ENCODE data around the gene MAMDC2. TPM values are rescaled to one million over a fixed set of nuclear protein-coding genes. Genes with fewer than 3 reads are reported as not detected.

Gene MAMDC2
- total RNA-seq, 3 donors from 2014 or later: 17.0 to 33.9 (median 18.7) TPM

DNA sequence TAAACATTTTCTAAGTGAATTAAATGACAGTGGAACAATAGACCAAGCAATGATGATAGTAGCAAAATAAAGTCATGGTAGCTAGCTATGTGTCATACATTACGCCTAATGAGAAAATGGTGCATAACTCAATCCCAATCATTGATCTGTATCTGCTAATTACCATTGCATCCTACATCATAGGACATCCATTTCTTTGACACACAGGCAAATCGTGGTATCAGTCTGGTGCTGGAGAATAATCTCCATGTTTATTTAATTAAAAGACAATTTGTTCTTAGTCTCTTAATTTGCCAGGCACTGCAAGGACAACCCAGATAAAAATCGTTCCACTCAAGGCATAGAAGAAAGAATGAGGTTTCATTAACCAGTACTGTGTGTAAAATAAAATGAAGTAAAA, 125.6 kb downstream of the MAMDC2 start:
- intact Hi-C loops (cut with DNase I; ENCODE audit: low total_unique reads): no loop called here
- H3K27me3 ChIP-seq: no peaks in the 10 kb centered on the region
- H3K27ac ChIP-seq: no peak overlapping the region
- no peaks in the 10 kb centered on the region for H3K36me3 ChIP-seq
- no peak overlapping the region for H3K4me3 ChIP-seq
- TF ChIP-seq, protein P1, sequence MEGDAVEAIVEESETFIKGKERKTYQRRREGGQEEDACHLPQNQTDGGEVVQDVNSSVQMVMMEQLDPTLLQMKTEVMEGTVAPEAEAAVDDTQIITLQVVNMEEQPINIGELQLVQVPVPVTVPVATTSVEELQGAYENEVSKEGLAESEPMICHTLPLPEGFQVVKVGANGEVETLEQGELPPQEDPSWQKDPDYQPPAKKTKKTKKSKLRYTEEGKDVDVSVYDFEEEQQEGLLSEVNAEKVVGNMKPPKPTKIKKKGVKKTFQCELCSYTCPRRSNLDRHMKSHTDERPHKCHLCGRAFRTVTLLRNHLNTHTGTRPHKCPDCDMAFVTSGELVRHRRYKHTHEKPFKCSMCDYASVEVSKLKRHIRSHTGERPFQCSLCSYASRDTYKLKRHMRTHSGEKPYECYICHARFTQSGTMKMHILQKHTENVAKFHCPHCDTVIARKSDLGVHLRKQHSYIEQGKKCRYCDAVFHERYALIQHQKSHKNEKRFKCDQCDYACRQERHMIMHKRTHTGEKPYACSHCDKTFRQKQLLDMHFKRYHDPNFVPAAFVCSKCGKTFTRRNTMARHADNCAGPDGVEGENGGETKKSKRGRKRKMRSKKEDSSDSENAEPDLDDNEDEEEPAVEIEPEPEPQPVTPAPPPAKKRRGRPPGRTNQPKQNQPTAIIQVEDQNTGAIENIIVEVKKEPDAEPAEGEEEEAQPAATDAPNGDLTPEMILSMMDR (IDR thresholded peaks at IDR 0.05): no peak
- no peak for TF ChIP-seq POLR2AphosphoS5 (IDR thresholded peaks at IDR 0.05)
- no peak for TF ChIP-seq POLR2A (IDR thresholded peaks at IDR 0.05)
- H3K9me3 ChIP-seq: no peaks in the 10 kb centered on the region
- no peaks in the 10 kb centered on the region for H3K4me1 ChIP-seq
- no peak for DNase-seq (ENCODE audit: low spot score in 2 of 2)

DNA sequence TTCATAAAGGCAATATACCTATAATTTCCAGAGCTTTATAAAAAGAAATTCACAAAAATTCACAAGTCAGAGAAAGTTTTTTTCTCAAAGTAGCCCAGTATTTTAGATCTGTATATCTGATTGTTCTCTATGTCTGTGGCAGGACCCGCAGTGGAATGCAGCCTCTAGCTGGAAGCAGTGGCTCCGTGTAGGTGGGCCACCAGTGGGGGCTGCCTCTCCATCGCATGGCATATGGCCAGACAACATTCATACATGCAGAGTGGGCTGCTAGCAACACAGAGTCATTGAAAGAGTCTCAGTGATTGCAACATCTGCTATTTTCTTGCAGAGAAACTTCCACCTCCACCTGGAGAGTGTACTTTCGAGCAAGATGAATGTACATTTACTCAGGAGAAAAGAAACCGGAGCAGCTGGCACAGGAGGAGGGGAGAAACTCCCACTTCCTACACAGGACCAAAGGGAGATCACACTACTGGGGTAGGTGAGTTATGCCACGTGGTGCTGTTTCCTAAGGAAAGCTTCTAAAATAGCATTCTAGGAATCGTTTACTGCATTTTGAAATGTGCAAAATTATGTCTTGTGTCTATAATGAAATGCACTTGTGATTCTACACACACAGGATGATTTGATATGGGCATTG, 126.6 kb downstream of the MAMDC2 start:
- intact Hi-C loops (cut with DNase I; ENCODE audit: low total_unique reads): no loop called here
- Histone ChIP-seq H3K27ac (no peak overlapping the region), H3K9me3 (no peaks in the 10 kb centered on the region), H3K27me3 (no peaks in the 10 kb centered on the region), H3K4me1 (no peaks in the 10 kb centered on the region), H3K36me3 (no peaks in the 10 kb centered on the region), H3K4me3 (no peak overlapping the region)
- TF ChIP-seq, protein P1 (IDR thresholded peaks at IDR 0.05): no peak
- TF ChIP-seq POLR2A (IDR thresholded peaks at IDR 0.05) (no peak), POLR2AphosphoS5 (IDR thresholded peaks at IDR 0.05) (no peak)
- no peak for DNase-seq (ENCODE audit: low spot score in 2 of 2)

DNA sequence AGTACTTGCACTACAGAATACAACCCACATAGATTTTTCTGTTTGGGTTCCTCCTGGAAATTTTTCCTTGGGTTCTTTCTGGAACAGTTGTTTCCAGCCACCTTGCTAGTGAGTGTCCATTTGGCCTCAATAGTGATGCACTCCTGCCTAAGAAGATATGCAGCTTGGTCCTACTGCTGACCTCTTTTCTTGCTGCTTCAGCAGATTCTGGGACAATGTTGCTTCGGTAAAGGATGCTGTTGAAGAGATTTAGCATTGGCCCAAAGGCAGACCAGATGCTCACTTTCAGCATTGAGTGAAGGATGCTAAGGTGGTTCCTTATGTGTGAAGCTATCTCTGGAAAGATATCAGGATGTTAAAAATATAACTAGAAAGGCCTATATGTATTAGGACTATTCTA, 128.9 kb downstream of the MAMDC2 start:
- no peak for DNase-seq (ENCODE audit: low spot score in 2 of 2)
- Histone ChIP-seq H3K27ac (no peak overlapping the region), H3K36me3 (no peaks in the 10 kb centered on the region), H3K4me3 (no peak overlapping the region), H3K4me1 (no peaks in the 10 kb centered on the region), H3K27me3 (no peaks in the 10 kb centered on the region), H3K9me3 (no peaks in the 10 kb centered on the region)
- TF ChIP-seq POLR2AphosphoS5 (IDR thresholded peaks at IDR 0.05): no peak
- TF ChIP-seq, protein P1 (IDR thresholded peaks at IDR 0.05): no peak
- TF ChIP-seq POLR2A (IDR thresholded peaks at IDR 0.05): no peak
- intact Hi-C loops (cut with DNase I; ENCODE audit: low total_unique reads): no loop called here

DNA sequence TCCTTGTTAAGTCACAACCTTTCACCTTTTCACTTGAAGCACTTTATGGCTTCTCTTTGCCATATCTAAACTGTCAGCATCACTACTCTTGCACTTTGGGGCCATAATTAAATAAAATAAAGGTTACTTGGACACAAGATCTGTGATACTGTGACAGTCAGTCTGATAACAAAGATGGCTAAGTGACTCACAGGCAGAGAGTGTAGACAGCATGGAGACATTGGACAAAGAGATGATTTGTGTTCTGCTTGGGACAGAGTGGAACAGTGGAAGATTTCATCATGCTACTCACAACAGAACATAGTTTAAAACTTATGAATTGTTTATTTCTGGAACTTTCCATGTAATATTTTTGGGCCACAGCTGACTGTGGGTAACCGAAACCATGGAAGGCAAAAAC, 133.5 kb downstream of the MAMDC2 start:
- DNase-seq (ENCODE audit: low spot score in 2 of 2): no peak
- intact Hi-C loops (cut with DNase I; ENCODE audit: low total_unique reads): no loop called here
- H3K4me3 ChIP-seq: no peak overlapping the region
- no peaks in the 10 kb centered on the region for H3K27me3 ChIP-seq
- peaks cover 0 to 3% of the 10 kb centered on the region in 2 donors for H3K9me3 ChIP-seq
- H3K27ac ChIP-seq: no peak overlapping the region
- TF ChIP-seq POLR2AphosphoS5 (IDR thresholded peaks at IDR 0.05): no peak
- TF ChIP-seq POLR2A (IDR thresholded peaks at IDR 0.05): no peak
- TF ChIP-seq, protein P1 (IDR thresholded peaks at IDR 0.05): no peak
- H3K36me3 ChIP-seq: no peaks in the 10 kb centered on the region
- no peaks in the 10 kb centered on the region for H3K4me1 ChIP-seq

DNA sequence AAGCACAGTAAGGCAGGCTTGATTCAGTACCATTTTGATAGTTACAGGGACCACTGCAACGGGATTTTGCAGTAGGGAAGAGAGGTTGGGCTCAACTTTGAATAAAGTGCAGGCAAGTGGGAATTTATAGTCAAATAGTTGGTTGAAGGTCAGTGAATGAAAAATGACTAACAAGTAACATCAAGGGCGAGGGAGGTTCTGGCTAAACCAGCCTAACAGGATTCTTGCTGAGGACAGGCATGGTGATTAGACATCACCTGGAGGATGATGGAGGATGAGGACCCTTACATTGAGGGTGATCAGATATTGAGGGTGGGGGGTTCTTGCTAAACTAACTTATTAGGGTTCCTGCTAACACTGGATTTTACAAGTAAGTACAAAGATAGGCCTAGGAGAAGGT, 149.1 kb downstream of the MAMDC2 start:
- Histone ChIP-seq H3K27me3 (no peaks in the 10 kb centered on the region), H3K4me1 (no peaks in the 10 kb centered on the region), H3K4me3 (no peak overlapping the region), H3K36me3 (no peaks in the 10 kb centered on the region), H3K27ac (peak overlapping the region in 1 of 2 donors; percentile 11), H3K9me3 (no peaks in the 10 kb centered on the region)
- DNase-seq (ENCODE audit: low spot score in 2 of 2): no peak
- intact Hi-C loops (cut with DNase I; ENCODE audit: low total_unique reads): no loop called here
- TF ChIP-seq POLR2A (IDR thresholded peaks at IDR 0.05) (no peak), POLR2AphosphoS5 (IDR thresholded peaks at IDR 0.05) (no peak)
- TF ChIP-seq, protein P1 (IDR thresholded peaks at IDR 0.05): no peak
